HepG2 (cell line): Measurements from ENCODE around the gene EFCAB8. TPM values are rescaled to one million over a fixed set of nuclear protein-coding genes. Genes with fewer than 3 reads are reported as not detected.

Source experiments
- CBFB ChIP-seq: sonication (generic); formaldehyde crosslinking; IDR thresholded peaks from 2 replicates; pipeline ENCODE4 v1.4.0; 2020; ENCODE audit warnings: missing genetic modification reagents
- HIVEP1 ChIP-seq: sonication (generic); formaldehyde crosslinking; IDR thresholded peaks from 2 replicates; pipeline ENCODE4 v1.4.0; 2020; ENCODE audit warnings: mild to moderate bottlenecking, missing genetic modification reagents
- HNRNPUL1 ChIP-seq: fragments of 200-400 bp; formaldehyde crosslinking; IDR thresholded peaks from 2 replicates; pipeline ENCODE4 v1.6.1; 2017; ENCODE audit warnings: low read depth, mild to moderate bottlenecking, low read length, moderate library complexity
- HOXA9 ChIP-seq: sonication (generic); formaldehyde crosslinking; IDR thresholded peaks from 2 replicates; pipeline ENCODE4 v1.8.1; 2022; ENCODE audit warnings: missing genetic modification reagents, mild to moderate bottlenecking, moderate library complexity, borderline replicate concordance
- POLR2G ChIP-seq: fragments of 200-400 bp; formaldehyde crosslinking; IDR thresholded peaks from 2 replicates; pipeline ENCODE4 v1.6.1; 2018; ENCODE audit warnings: mild to moderate bottlenecking, low read depth, low read length, moderate library complexity
- ZNF30 ChIP-seq: sonication (generic); formaldehyde crosslinking; IDR thresholded peaks from 2 replicates; pipeline ENCODE4 v1.5.0; 2020; ENCODE audit warnings: mild to moderate bottlenecking, missing genetic modification reagents
- ZNF501 ChIP-seq: sonication (generic); formaldehyde crosslinking; IDR thresholded peaks from 2 replicates; pipeline ENCODE4 v1.5.1; 2020; ENCODE audit warnings: mild to moderate bottlenecking, moderate library complexity, missing genetic modification reagents
- ZNF720 ChIP-seq: sonication (generic); formaldehyde crosslinking; IDR thresholded peaks from 2 replicates; pipeline ENCODE4 v1.4.0; 2020; ENCODE audit warnings: missing genetic modification reagents
- ZNF792 ChIP-seq: IDR thresholded peaks from 2 replicates; pipeline ENCODE4 v1.6.1; 2016
- polyA plus RNA-seq, 8 experiments: library from polyadenylated mRNA; depleted of rRNA in 3 of 8; stranded (reverse) in 7 of 8; unstranded in 1 of 8; fragments of >200 nt; fragmentation: Illumina TruSeq in 4 of 8; extraction: Trizol in 4 of 8; gene quantifications; 2 replicates each; pipeline versions ENCODE4 v1.2.1 to v1.2.3, GENCODE V29; 2011 to 2016; ENCODE audit warnings: low read depth in 4 of 8, missing spikeins in 1 of 8, mixed read lengths in 1 of 8; ENCODE audit not compliant: insufficient read depth in 1 of 8
- total RNA-seq, 5 experiments: library from RNA; depleted of rRNA; stranded (reverse); fragments of >200 nt; fragmentation: Illumina TruSeq; extraction: Trizol; gene quantifications; 2 replicates each; pipeline ENCODE4 v1.2.3, GENCODE V29; 2016; ENCODE audit warnings: low read depth in 1 of 5
- TF ChIP-seq, protein P1 (sequence below): sonication (generic); formaldehyde crosslinking; IDR thresholded peaks from 2 replicates; pipeline ENCODE4 v1.4.0; 2020; ENCODE audit warnings: mild to moderate bottlenecking, missing genetic modification reagents
- TF ChIP-seq, protein P2 (sequence below): sonication (generic); formaldehyde crosslinking; IDR thresholded peaks from 2 replicates; pipeline ENCODE4 v1.4.0; 2020; ENCODE audit warnings: missing genetic modification reagents
- TF ChIP-seq, protein P3 (sequence below): sonication (generic); formaldehyde crosslinking; IDR thresholded peaks from 2 replicates; pipeline ENCODE4 v1.5.1; 2020; ENCODE audit warnings: mild to moderate bottlenecking, missing genetic modification reagents, borderline replicate concordance

Gene EFCAB8
- total and polyA plus RNA-seq, 2 of the 13 experiments (the other 11 are each of a cell fraction or from before 2014, with no cell fraction given) = 0.15 to 0.22 TPM

DNA sequence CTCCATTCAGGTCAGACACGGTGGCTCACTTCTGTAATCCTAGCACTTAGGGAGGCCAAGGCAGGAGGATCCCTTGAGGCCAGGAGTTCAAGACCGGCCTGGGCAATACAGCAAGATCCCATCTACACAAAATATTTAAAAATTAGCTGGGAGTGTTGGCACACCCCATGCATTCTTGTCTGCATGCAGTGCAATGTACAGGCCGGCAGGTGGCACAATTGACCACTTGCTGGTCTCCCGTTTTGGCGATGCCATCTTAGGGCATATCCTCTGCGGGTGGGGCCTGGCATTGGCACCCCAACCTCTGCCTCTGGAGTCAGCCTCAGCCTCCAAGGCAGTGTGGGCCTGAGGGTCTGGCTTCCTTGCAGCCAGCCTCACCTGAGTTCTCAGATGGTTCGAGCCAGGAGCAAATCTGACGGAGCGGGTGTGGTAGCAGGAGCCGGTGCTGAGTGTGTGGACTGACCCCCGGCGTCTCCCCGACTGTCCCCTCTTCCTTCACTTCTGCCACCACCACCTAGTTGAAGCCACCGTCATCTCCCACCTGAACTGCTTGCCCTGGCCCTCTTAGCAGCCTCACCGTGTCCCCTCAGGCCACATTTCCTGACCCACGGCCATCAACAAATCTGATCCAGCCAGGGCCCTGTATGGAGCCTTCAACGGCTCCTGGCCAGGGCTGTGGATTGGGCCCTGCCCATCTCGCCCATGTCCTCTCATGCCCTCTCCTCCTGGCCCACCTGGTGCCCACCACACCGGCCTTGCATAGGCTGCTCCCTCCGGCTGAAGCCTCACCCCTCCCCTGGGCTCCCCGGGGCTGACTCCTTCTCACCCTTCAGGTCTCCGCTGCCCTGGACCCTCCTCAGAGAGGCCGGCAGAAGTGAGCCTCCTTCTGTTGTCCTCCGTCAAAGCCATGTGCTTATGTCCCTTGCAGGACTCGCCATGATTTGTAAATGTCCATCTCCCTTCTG lies 44.0 kb downstream of the EFCAB8 start (continued):
- TF ChIP-seq ZNF720 (CRISPR knock-in tag) (no peak), ZNF30 (no peak), HIVEP1 (CRISPR knock-in tag) (peak; percentile 17; the same call in 1 of the 2 replicates), HNRNPUL1 (no peak), POLR2G (no peak), CBFB (CRISPR knock-in tag) (no peak), ZNF501 (peak; percentile 63; the same call in 1 of the 2 replicates), ZNF792 (CRISPR knock-in tag) (no peak), HOXA9 (CRISPR knock-in tag) (no peak)
- TF ChIP-seq, protein P1, sequence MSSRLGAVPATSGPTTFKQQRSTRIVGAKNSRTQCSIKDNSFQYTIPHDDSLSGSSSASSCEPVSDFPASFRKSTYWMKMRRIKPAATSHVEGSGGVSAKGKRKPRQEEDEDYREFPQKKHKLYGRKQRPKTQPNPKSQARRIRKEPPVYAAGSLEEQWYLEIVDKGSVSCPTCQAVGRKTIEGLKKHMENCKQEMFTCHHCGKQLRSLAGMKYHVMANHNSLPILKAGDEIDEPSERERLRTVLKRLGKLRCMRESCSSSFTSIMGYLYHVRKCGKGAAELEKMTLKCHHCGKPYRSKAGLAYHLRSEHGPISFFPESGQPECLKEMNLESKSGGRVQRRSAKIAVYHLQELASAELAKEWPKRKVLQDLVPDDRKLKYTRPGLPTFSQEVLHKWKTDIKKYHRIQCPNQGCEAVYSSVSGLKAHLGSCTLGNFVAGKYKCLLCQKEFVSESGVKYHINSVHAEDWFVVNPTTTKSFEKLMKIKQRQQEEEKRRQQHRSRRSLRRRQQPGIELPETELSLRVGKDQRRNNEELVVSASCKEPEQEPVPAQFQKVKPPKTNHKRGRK (CRISPR knock-in tag) = peak; percentile 46; the same call in 1 of the 2 replicates
- TF ChIP-seq, protein P2, sequence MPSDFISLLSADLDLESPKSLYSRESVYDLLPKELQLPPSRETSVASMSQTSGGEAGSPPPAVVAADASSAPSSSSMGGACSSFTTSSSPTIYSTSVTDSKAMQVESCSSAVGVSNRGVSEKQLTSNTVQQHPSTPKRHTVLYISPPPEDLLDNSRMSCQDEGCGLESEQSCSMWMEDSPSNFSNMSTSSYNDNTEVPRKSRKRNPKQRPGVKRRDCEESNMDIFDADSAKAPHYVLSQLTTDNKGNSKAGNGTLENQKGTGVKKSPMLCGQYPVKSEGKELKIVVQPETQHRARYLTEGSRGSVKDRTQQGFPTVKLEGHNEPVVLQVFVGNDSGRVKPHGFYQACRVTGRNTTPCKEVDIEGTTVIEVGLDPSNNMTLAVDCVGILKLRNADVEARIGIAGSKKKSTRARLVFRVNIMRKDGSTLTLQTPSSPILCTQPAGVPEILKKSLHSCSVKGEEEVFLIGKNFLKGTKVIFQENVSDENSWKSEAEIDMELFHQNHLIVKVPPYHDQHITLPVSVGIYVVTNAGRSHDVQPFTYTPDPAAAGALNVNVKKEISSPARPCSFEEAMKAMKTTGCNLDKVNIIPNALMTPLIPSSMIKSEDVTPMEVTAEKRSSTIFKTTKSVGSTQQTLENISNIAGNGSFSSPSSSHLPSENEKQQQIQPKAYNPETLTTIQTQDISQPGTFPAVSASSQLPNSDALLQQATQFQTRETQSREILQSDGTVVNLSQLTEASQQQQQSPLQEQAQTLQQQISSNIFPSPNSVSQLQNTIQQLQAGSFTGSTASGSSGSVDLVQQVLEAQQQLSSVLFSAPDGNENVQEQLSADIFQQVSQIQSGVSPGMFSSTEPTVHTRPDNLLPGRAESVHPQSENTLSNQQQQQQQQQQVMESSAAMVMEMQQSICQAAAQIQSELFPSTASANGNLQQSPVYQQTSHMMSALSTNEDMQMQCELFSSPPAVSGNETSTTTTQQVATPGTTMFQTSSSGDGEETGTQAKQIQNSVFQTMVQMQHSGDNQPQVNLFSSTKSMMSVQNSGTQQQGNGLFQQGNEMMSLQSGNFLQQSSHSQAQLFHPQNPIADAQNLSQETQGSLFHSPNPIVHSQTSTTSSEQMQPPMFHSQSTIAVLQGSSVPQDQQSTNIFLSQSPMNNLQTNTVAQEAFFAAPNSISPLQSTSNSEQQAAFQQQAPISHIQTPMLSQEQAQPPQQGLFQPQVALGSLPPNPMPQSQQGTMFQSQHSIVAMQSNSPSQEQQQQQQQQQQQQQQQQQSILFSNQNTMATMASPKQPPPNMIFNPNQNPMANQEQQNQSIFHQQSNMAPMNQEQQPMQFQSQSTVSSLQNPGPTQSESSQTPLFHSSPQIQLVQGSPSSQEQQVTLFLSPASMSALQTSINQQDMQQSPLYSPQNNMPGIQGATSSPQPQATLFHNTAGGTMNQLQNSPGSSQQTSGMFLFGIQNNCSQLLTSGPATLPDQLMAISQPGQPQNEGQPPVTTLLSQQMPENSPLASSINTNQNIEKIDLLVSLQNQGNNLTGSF (CRISPR knock-in tag) = no peak
- TF ChIP-seq, protein P3, sequence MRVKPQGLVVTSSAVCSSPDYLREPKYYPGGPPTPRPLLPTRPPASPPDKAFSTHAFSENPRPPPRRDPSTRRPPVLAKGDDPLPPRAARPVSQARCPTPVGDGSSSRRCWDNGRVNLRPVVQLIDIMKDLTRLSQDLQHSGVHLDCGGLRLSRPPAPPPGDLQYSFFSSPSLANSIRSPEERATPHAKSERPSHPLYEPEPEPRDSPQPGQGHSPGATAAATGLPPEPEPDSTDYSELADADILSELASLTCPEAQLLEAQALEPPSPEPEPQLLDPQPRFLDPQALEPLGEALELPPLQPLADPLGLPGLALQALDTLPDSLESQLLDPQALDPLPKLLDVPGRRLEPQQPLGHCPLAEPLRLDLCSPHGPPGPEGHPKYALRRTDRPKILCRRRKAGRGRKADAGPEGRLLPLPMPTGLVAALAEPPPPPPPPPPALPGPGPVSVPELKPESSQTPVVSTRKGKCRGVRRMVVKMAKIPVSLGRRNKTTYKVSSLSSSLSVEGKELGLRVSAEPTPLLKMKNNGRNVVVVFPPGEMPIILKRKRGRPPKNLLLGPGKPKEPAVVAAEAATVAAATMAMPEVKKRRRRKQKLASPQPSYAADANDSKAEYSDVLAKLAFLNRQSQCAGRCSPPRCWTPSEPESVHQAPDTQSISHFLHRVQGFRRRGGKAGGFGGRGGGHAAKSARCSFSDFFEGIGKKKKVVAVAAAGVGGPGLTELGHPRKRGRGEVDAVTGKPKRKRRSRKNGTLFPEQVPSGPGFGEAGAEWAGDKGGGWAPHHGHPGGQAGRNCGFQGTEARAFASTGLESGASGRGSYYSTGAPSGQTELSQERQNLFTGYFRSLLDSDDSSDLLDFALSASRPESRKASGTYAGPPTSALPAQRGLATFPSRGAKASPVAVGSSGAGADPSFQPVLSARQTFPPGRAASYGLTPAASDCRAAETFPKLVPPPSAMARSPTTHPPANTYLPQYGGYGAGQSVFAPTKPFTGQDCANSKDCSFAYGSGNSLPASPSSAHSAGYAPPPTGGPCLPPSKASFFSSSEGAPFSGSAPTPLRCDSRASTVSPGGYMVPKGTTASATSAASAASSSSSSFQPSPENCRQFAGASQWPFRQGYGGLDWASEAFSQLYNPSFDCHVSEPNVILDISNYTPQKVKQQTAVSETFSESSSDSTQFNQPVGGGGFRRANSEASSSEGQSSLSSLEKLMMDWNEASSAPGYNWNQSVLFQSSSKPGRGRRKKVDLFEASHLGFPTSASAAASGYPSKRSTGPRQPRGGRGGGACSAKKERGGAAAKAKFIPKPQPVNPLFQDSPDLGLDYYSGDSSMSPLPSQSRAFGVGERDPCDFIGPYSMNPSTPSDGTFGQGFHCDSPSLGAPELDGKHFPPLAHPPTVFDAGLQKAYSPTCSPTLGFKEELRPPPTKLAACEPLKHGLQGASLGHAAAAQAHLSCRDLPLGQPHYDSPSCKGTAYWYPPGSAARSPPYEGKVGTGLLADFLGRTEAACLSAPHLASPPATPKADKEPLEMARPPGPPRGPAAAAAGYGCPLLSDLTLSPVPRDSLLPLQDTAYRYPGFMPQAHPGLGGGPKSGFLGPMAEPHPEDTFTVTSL (CRISPR knock-in tag) = no peak
